GM23338 (cell line): ENCODE measurements around the gene GIMAP2. TPM values are rescaled to one million over a fixed set of nuclear protein-coding genes. Genes with fewer than 3 reads are reported as not detected.

Source experiments
- CREB1 ChIP-seq: fragments of 250-450 bp; sonication (Bioruptor Pico); IDR thresholded peaks from 2 replicates; pipeline ENCODE4 v1.5.0; 2020; ENCODE audit warnings: low read depth, mild to moderate bottlenecking, moderate library complexity
- ETS1 ChIP-seq: IDR thresholded peaks from 2 replicates; pipeline ENCODE4 v1.6.1; 2016; ENCODE audit warnings: antibody characterized with exemption
- EZH2 ChIP-seq: fragments of 200-600 bp; sonication (generic); IDR thresholded peaks from one replicate; pipeline ENCODE4 v1.8.0; 2017; ENCODE audit warnings: antibody characterized with exemption, mild to moderate bottlenecking, low read depth; ENCODE audit not compliant: unreplicated experiment
- EZH2phosphoT487 ChIP-seq: fragments of 200-600 bp; sonication (generic); IDR thresholded peaks from one replicate; pipeline ENCODE4 v1.8.1; 2018; ENCODE audit warnings: antibody characterized with exemption; ENCODE audit not compliant: unreplicated experiment
- JUNB ChIP-seq: IDR thresholded peaks from one replicate; pipeline ENCODE4 v1.6.1; 2016; ENCODE audit warnings: antibody characterized with exemption; ENCODE audit not compliant: unreplicated experiment
- NANOG ChIP-seq: IDR thresholded peaks from 2 replicates; pipeline ENCODE4 v1.6.1; 2016; ENCODE audit warnings: antibody characterized with exemption, borderline replicate concordance
- POLR2AphosphoS5 ChIP-seq: IDR thresholded peaks from 2 replicates; pipeline ENCODE4 v1.6.1; 2016; ENCODE audit warnings: antibody characterized with exemption, low read depth
- STAT1 ChIP-seq: IDR thresholded peaks from one replicate; pipeline ENCODE4 v1.6.1; 2016; ENCODE audit warnings: antibody characterized with exemption; ENCODE audit not compliant: unreplicated experiment
- ZNF114 ChIP-seq: fragments of 250-450 bp; sonication (Bioruptor Pico); IDR thresholded peaks from 2 replicates; pipeline ENCODE4 v1.5.0; 2020; ENCODE audit warnings: mild to moderate bottlenecking, moderate library complexity
- ZNF331 ChIP-seq: fragments of 250-450 bp; sonication (Bioruptor Pico); IDR thresholded peaks from 2 replicates; pipeline ENCODE4 v1.5.0; 2020; ENCODE audit warnings: low read depth, mild to moderate bottlenecking, moderate library complexity
- polyA plus RNA-seq: library from polyadenylated mRNA; unstranded; fragments of >200 nt; fragmentation: Nextera tagmentation; extraction: Ambion mirVana; gene quantifications from 2 replicates; pipeline ENCODE4 v1.2.1, GENCODE V29; 2016
- total RNA-seq: library from RNA; depleted of rRNA; stranded (reverse); fragments of >200 nt; shearing (Covaris generic); gene quantifications from 2 replicates; pipeline ENCODE4 v1.2.3, GENCODE V29; 2014
- TF ChIP-seq, protein P1 (sequence below): fragments of 250-450 bp; sonication (Bioruptor Pico); IDR thresholded peaks from 2 replicates; pipeline ENCODE4 v1.5.0; 2020; ENCODE audit warnings: mild to moderate bottlenecking, moderate library complexity
- TF ChIP-seq, protein P2 (sequence below): IDR thresholded peaks from one replicate; pipeline ENCODE4 v1.6.1; 2018; ENCODE audit warnings: antibody characterized with exemption; ENCODE audit not compliant: unreplicated experiment

Gene GIMAP2
- total and polyA plus RNA-seq, 2 experiments from 2014 or later, result not detected

- TF ChIP-seq, protein P1, sequence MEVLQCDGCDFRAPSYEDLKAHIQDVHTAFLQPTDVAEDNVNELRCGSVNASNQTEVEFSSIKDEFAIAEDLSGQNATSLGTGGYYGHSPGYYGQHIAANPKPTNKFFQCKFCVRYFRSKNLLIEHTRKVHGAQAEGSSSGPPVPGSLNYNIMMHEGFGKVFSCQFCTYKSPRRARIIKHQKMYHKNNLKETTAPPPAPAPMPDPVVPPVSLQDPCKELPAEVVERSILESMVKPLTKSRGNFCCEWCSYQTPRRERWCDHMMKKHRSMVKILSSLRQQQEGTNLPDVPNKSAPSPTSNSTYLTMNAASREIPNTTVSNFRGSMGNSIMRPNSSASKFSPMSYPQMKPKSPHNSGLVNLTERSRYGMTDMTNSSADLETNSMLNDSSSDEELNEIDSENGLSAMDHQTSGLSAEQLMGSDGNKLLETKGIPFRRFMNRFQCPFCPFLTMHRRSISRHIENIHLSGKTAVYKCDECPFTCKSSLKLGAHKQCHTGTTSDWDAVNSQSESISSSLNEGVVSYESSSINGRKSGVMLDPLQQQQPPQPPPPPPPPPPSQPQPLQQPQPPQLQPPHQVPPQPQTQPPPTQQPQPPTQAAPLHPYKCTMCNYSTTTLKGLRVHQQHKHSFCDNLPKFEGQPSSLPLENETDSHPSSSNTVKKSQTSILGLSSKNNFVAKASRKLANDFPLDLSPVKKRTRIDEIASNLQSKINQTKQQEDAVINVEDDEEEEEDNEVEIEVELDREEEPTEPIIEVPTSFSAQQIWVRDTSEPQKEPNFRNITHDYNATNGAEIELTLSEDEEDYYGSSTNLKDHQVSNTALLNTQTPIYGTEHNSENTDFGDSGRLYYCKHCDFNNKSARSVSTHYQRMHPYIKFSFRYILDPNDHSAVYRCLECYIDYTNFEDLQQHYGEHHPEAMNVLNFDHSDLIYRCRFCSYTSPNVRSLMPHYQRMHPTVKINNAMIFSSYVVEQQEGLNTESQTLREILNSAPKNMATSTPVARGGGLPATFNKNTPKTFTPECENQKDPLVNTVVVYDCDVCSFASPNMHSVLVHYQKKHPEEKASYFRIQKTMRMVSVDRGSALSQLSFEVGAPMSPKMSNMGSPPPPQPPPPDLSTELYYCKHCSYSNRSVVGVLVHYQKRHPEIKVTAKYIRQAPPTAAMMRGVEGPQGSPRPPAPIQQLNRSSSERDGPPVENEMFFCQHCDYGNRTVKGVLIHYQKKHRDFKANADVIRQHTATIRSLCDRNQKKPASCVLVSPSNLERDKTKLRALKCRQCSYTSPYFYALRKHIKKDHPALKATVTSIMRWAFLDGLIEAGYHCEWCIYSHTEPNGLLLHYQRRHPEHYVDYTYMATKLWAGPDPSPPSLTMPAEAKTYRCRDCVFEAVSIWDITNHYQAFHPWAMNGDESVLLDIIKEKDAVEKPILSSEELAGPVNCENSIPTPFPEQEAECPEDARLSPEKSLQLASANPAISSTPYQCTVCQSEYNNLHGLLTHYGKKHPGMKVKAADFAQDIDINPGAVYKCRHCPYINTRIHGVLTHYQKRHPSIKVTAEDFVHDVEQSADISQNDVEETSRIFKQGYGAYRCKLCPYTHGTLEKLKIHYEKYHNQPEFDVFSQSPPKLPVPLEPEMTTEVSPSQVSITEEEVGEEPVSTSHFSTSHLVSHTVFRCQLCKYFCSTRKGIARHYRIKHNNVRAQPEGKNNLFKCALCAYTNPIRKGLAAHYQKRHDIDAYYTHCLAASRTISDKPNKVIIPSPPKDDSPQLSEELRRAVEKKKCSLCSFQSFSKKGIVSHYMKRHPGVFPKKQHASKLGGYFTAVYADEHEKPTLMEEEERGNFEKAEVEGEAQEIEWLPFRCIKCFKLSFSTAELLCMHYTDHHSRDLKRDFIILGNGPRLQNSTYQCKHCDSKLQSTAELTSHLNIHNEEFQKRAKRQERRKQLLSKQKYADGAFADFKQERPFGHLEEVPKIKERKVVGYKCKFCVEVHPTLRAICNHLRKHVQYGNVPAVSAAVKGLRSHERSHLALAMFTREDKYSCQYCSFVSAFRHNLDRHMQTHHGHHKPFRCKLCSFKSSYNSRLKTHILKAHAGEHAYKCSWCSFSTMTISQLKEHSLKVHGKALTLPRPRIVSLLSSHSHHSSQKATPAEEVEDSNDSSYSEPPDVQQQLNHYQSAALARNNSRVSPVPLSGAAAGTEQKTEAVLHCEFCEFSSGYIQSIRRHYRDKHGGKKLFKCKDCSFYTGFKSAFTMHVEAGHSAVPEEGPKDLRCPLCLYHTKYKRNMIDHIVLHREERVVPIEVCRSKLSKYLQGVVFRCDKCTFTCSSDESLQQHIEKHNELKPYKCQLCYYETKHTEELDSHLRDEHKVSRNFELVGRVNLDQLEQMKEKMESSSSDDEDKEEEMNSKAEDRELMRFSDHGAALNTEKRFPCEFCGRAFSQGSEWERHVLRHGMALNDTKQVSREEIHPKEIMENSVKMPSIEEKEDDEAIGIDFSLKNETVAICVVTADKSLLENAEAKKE (CRISPR knock-in tag), result no peak
- TF ChIP-seq NANOG (no peak), CREB1 (CRISPR knock-in tag) (no peak), STAT1 (no peak), EZH2phosphoT487 (no peak), POLR2AphosphoS5 (no peak), ETS1 (no peak), EZH2 (no peak), JUNB (no peak), ZNF331 (CRISPR knock-in tag) (no peak), ZNF114 (no peak)
- TF ChIP-seq, protein P2, sequence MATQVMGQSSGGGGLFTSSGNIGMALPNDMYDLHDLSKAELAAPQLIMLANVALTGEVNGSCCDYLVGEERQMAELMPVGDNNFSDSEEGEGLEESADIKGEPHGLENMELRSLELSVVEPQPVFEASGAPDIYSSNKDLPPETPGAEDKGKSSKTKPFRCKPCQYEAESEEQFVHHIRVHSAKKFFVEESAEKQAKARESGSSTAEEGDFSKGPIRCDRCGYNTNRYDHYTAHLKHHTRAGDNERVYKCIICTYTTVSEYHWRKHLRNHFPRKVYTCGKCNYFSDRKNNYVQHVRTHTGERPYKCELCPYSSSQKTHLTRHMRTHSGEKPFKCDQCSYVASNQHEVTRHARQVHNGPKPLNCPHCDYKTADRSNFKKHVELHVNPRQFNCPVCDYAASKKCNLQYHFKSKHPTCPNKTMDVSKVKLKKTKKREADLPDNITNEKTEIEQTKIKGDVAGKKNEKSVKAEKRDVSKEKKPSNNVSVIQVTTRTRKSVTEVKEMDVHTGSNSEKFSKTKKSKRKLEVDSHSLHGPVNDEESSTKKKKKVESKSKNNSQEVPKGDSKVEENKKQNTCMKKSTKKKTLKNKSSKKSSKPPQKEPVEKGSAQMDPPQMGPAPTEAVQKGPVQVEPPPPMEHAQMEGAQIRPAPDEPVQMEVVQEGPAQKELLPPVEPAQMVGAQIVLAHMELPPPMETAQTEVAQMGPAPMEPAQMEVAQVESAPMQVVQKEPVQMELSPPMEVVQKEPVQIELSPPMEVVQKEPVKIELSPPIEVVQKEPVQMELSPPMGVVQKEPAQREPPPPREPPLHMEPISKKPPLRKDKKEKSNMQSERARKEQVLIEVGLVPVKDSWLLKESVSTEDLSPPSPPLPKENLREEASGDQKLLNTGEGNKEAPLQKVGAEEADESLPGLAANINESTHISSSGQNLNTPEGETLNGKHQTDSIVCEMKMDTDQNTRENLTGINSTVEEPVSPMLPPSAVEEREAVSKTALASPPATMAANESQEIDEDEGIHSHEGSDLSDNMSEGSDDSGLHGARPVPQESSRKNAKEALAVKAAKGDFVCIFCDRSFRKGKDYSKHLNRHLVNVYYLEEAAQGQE, result no peak
These were observed 48.1 kb downstream of the GIMAP2 start (continued) for GRCh38 chr7:150733482-150734095.
